GM23338 (cell line): ENCODE results near the gene RPS8. TPM values are rescaled to one million over a fixed set of nuclear protein-coding genes. Genes with fewer than 3 reads are reported as not detected.
A peak's percentile ranks its signal among the peaks of the same experiment; 100 is the strongest.

Source experiments
- ATAC-seq: fragments of 200-7000 bp; cut with Tn5 transposase; 3 replicates; pipeline ENCODE4 v1.9.1; 2020
- DNase-seq: peaks from one replicate; pipeline ENCODE4 v3.0.0-alpha.2; 2015; ENCODE audit warnings: low spot score
- H2AFZ ChIP-seq: fragments of 200-600 bp; sonication (generic); 2 replicates; pipeline ENCODE4 v1.8.0; 2016; ENCODE audit warnings: antibody characterized with exemption, mild to moderate bottlenecking, moderate library complexity
- H3F3A ChIP-seq: fragments of 200-600 bp; sonication (generic); replicated peaks from 2 replicates; pipeline ENCODE4 v1.8.0; 2017; ENCODE audit warnings: antibody characterized with exemption, mixed run types, low read depth
- H3K27ac ChIP-seq: fragments of 200-600 bp; sonication (generic); 2 replicates; pipeline ENCODE4 v1.6.1; 2016; ENCODE audit warnings: low read depth
- H3K27me3 ChIP-seq: fragments of 200-600 bp; sonication (generic); 2 replicates; pipeline ENCODE4 v1.8.0; 2016; ENCODE audit warnings: mild to moderate bottlenecking, mixed run types, moderate library complexity; ENCODE audit not compliant: insufficient read depth
- H3K36me3 ChIP-seq: fragments of 200-600 bp; sonication (generic); 2 replicates; pipeline ENCODE4 v1.8.0; 2016; ENCODE audit warnings: mild to moderate bottlenecking; ENCODE audit not compliant: insufficient read depth
- H3K4me1 ChIP-seq: fragments of 200-600 bp; sonication (generic); 2 replicates; pipeline ENCODE4 v1.8.0; 2016; ENCODE audit warnings: mild to moderate bottlenecking, moderate library complexity; ENCODE audit not compliant: insufficient read depth
- H3K4me2 ChIP-seq: fragments of 200-600 bp; sonication (generic); 2 replicates; pipeline ENCODE4 v1.7.1; 2017; ENCODE audit warnings: mixed run types
- H3K4me3 ChIP-seq: fragments of 200-600 bp; sonication (generic); 2 replicates; pipeline ENCODE4 v1.6.1; 2016; ENCODE audit warnings: mixed run types
- H3K79me2 ChIP-seq: fragments of 200-600 bp; sonication (generic); replicated peaks from 2 replicates; pipeline ENCODE4 v1.8.0; 2017; ENCODE audit warnings: mild to moderate bottlenecking; ENCODE audit not compliant: insufficient read depth
- H3K9me2 ChIP-seq: fragments of 200-600 bp; sonication (generic); 2 replicates; pipeline ENCODE4 v1.8.0; 2017; ENCODE audit not compliant: insufficient read depth
- H4K20me1 ChIP-seq: fragments of 200-600 bp; sonication (generic); replicated peaks from 2 replicates; pipeline ENCODE4 v1.8.0; 2017; ENCODE audit warnings: mild to moderate bottlenecking; ENCODE audit not compliant: insufficient read depth
- H3K27ac Mint-ChIP-seq: 2 replicates; pipeline ENCODE4 v1.8.0; 2020; ENCODE audit warnings: inconsistent platforms, mild to moderate bottlenecking, moderate library complexity, mixed read lengths
- H3K27me3 Mint-ChIP-seq: 3 replicates; pipeline ENCODE4 v1.8.0; 2022; ENCODE audit warnings: low read depth, mild to moderate bottlenecking, moderate library complexity, mixed read lengths, inconsistent platforms; ENCODE audit not compliant: insufficient read depth, poor library complexity
- H3K36me3 Mint-ChIP-seq: 3 replicates; pipeline ENCODE4 v1.8.0; 2021; ENCODE audit warnings: low read depth, mild to moderate bottlenecking, inconsistent platforms, moderate library complexity, mixed read lengths
- H3K4me1 Mint-ChIP-seq: 3 replicates; pipeline ENCODE4 v1.8.0; 2020; ENCODE audit warnings: mild to moderate bottlenecking, inconsistent platforms, mixed read lengths
- H3K4me3 Mint-ChIP-seq: 3 replicates; pipeline ENCODE4 v1.8.0; 2021; ENCODE audit warnings: moderate library complexity, mild to moderate bottlenecking, inconsistent platforms, mixed read lengths
- H3K9me3 Mint-ChIP-seq: 3 replicates; pipeline ENCODE4 v1.8.0; 2020; ENCODE audit warnings: moderate library complexity, mild to moderate bottlenecking, inconsistent platforms, mixed read lengths
- CTCF ChIP-seq, 2 experiments: fragments of 200-600 bp in 1 of 2; sonication (generic) in 1 of 2; conservative IDR thresholded peaks; 2 replicates each; pipeline versions ENCODE4 v1.5.1 to v1.6.1; 2016 to 2017; ENCODE audit warnings: antibody characterized with exemption in 2 of 2, low read depth in 2 of 2, mild to moderate bottlenecking in 2 of 2, moderate library complexity in 1 of 2
- ETS1 ChIP-seq: IDR thresholded peaks from 2 replicates; pipeline ENCODE4 v1.6.1; 2016; ENCODE audit warnings: antibody characterized with exemption
- EZH2 ChIP-seq: fragments of 200-600 bp; sonication (generic); IDR thresholded peaks from one replicate; pipeline ENCODE4 v1.8.0; 2017; ENCODE audit warnings: antibody characterized with exemption, mild to moderate bottlenecking, low read depth; ENCODE audit not compliant: unreplicated experiment
- EZH2phosphoT487 ChIP-seq: fragments of 200-600 bp; sonication (generic); IDR thresholded peaks from one replicate; pipeline ENCODE4 v1.8.1; 2018; ENCODE audit warnings: antibody characterized with exemption; ENCODE audit not compliant: unreplicated experiment
- JUNB ChIP-seq: IDR thresholded peaks from one replicate; pipeline ENCODE4 v1.6.1; 2016; ENCODE audit warnings: antibody characterized with exemption; ENCODE audit not compliant: unreplicated experiment
- NANOG ChIP-seq: IDR thresholded peaks from 2 replicates; pipeline ENCODE4 v1.6.1; 2016; ENCODE audit warnings: antibody characterized with exemption, borderline replicate concordance
- REST ChIP-seq: IDR thresholded peaks from one replicate; pipeline ENCODE4 v1.6.1; 2018; ENCODE audit warnings: antibody characterized with exemption; ENCODE audit not compliant: unreplicated experiment
- STAT1 ChIP-seq: IDR thresholded peaks from one replicate; pipeline ENCODE4 v1.6.1; 2016; ENCODE audit warnings: antibody characterized with exemption; ENCODE audit not compliant: unreplicated experiment
- ZNF331 ChIP-seq: fragments of 250-450 bp; sonication (Bioruptor Pico); IDR thresholded peaks from 2 replicates; pipeline ENCODE4 v1.5.0; 2020; ENCODE audit warnings: low read depth, mild to moderate bottlenecking, moderate library complexity
- polyA plus RNA-seq: library from polyadenylated mRNA; unstranded; fragments of >200 nt; fragmentation: Nextera tagmentation; extraction: Ambion mirVana; gene quantifications from 2 replicates; pipeline ENCODE4 v1.2.1, GENCODE V29; 2016
- total RNA-seq: library from RNA; depleted of rRNA; stranded (reverse); fragments of >200 nt; shearing (Covaris generic); gene quantifications from 2 replicates; pipeline ENCODE4 v1.2.3, GENCODE V29; 2014

Gene RPS8
- total and polyA plus RNA-seq, 2 experiments from 2014 or later: 1,756 to 2,427 TPM

- no peak for TF ChIP-seq CTCF (conservative IDR thresholded peaks at IDR 0.05; ENCODE audit: low read depth in 2 of 2)
Measured at GRCh38 chr1:44775078-44775929, at the start of gene RPS8 (continued).

GRCh38 chr1:44730741-44731512, 44.4 kb upstream of the RPS8 start, which contains the start of gene RNU5D-1:
RNU5D-1 (minus strand) TSS chr1:44731170.
- DNase-seq (peak; percentile 98), ATAC-seq (peak; percentile 82)
- no peaks in the 10 kb centered on the region for H3K9me2 ChIP-seq
- Mint-ChIP-seq H3K4me3 (peak within 1 kb of the TSS; percentile 50), H3K9me3 (peaks cover 2% of the 10 kb centered on the region; the same call in 1 of the 3 replicates), H3K36me3 (no peaks in the 10 kb centered on the region), H3K27ac (peak within 1 kb of the TSS; percentile 100), H3K27me3 (peaks cover 4% of the 10 kb centered on the region), H3K4me1 (peaks cover 14% of the 10 kb centered on the region)
- H3K4me2 ChIP-seq: no peak within 1 kb of the TSS
- H3K79me2 ChIP-seq: no peaks in the 10 kb centered on the region
- H3K27ac ChIP-seq: peak within 1 kb of the TSS; percentile 88
- peaks cover 5% of the 10 kb centered on the region for H3K4me1 ChIP-seq
- H3K36me3 ChIP-seq: no peaks in the 10 kb centered on the region
- peak within 1 kb of the TSS; percentile 12; the same call in 1 of the 2 replicates for H2AFZ ChIP-seq
- no peak within 1 kb of the TSS for H3K4me3 ChIP-seq
- H3K27me3 ChIP-seq: no peaks in the 10 kb centered on the region
- peaks cover 7% of the 10 kb centered on the region; the same call in 1 of the 2 replicates for H3F3A ChIP-seq
- no peaks in the 10 kb centered on the region for H4K20me1 ChIP-seq
- TF ChIP-seq JUNB (no peak), EZH2phosphoT487 (no peak), ZNF331 (CRISPR knock-in tag) (0 out of 2 replicates have a peak, but pooled peaks have one; percentile 2), REST (no peak), STAT1 (no peak), ETS1 (peak; percentile 52; the same call in 1 of the 2 replicates), NANOG (no peak), EZH2 (no peak)
